MCF 10A (cell line): ENCODE results near the gene IL20RA. TPM values are rescaled to one million over a fixed set of nuclear protein-coding genes. Genes with fewer than 3 reads are reported as not detected.

Experiments used
- BruUV-seq: library from RNA; stranded (reverse); fragments of 400-500 nt; replicated peaks from 2 replicates; lab custom pipeline; 2021; lab: Mats Ljungman, UMichigan
- CTCF ChIA-PET: fragments of 300-600 bp; sonication (Branson Sonifier 250); formaldehyde crosslinking; extraction: SDS; loops from one replicate; lab custom pipeline; 2021; ENCODE audit warnings: antibody characterized with exemption, inconsistent platforms; lab: Yijun Ruan, JAX
- POLR2A ChIA-PET: fragments of 300-600, 350-650 bp; sonication (Branson Sonifier 250); formaldehyde crosslinking; extraction: SDS; loops from one replicate; lab custom pipeline; 2020; ENCODE audit warnings: antibody characterized with exemption, inconsistent platforms; lab: Yijun Ruan, JAX
- DNase-seq: peaks from one replicate; pipeline ENCODE4 v3.0.0-alpha.2; 2018; ENCODE audit not compliant: unreplicated experiment
- H3K27ac Mint-ChIP-seq: one replicate; pipeline ENCODE4 v1.8.0; 2022; ENCODE audit warnings: mild to moderate bottlenecking, low read depth, mixed read lengths; ENCODE audit not compliant: unreplicated experiment
- H3K27me3 Mint-ChIP-seq: one replicate; pipeline ENCODE4 v1.8.0; 2022; ENCODE audit warnings: mixed read lengths; ENCODE audit not compliant: insufficient read depth, unreplicated experiment
- H3K36me3 Mint-ChIP-seq: one replicate; pipeline ENCODE4 v1.8.0; 2022; ENCODE audit warnings: mild to moderate bottlenecking, moderate library complexity, mixed read lengths; ENCODE audit not compliant: insufficient read depth, unreplicated experiment
- H3K4me1 Mint-ChIP-seq: one replicate; pipeline ENCODE4 v1.8.0; 2022; ENCODE audit warnings: mixed read lengths; ENCODE audit not compliant: insufficient read depth, unreplicated experiment
- H3K4me3 Mint-ChIP-seq: one replicate; pipeline ENCODE4 v1.8.0; 2022; ENCODE audit warnings: mild to moderate bottlenecking, moderate library complexity, mixed read lengths; ENCODE audit not compliant: unreplicated experiment
- H3K9me3 Mint-ChIP-seq: one replicate; pipeline ENCODE4 v1.8.0; 2022; ENCODE audit warnings: mixed read lengths; ENCODE audit not compliant: unreplicated experiment
- CTCF ChIP-seq: fragments of 200-600 bp; IDR thresholded peaks from one replicate; pipeline ENCODE4 v1.8.0; 2022; ENCODE audit warnings: antibody characterized with exemption, mild to moderate bottlenecking; ENCODE audit not compliant: unreplicated experiment
- intact Hi-C: fragments of 100-400 bp; cut with micrococcal nuclease; formaldehyde crosslinking; loops from 2 replicates; pipeline ENCODE4 v1.14.1; 2022
- total RNA-seq: library from RNA; stranded (reverse); gene quantifications from 2 replicates; pipeline ENCODE4 v1.2.3, GENCODE V29; 2022

The IL20RA gene
- total RNA-seq, 1 experiment from 2014 or later = 0.23 TPM

- POLR2A ChIA-PET = interaction anchor here (0.9 to 5.1 kb wide), 6 partner anchors 9 to 44 kb away, joined by 3 to 55 read pairs (median 3); no protein-coding TSS in a partner anchor
- H3K27me3 Mint-ChIP-seq = no peaks in the 10 kb centered on the region
- intact Hi-C loops = no loop called here
Measured at GRCh38 chr6:136971609-136972008, 73.2 kb downstream of the IL20RA start.

GRCh38 chr6:136969930-136970329, 74.8 kb downstream of the IL20RA start:
- H3K36me3 Mint-ChIP-seq = no peaks in the 10 kb centered on the region
- BruUV-seq = no TSS peak
- H3K27ac Mint-ChIP-seq = peak overlapping the region; percentile 71
- intact Hi-C loops = loop anchor here (2.0 to 5.0 kb wide), 3 partner anchors 123 to 672 kb away; no protein-coding TSS in a partner anchor
- no peaks in the 10 kb centered on the region for H3K9me3 Mint-ChIP-seq
- H3K4me1 Mint-ChIP-seq = peaks cover 5% of the 10 kb centered on the region
- POLR2A ChIA-PET = interaction anchor here (0.6 to 5.1 kb wide), 4 partner anchors 13 to 43 kb away, joined by 3 to 55 read pairs (median 6); no protein-coding TSS in a partner anchor
- DNase-seq = peak; percentile 87
- no peak overlapping the region for H3K4me3 Mint-ChIP-seq
- TF ChIP-seq CTCF = no peak
- no peaks in the 10 kb centered on the region for H3K27me3 Mint-ChIP-seq
- CTCF ChIA-PET = interaction anchor here (1.8 to 5.4 kb wide), 2 partner anchors 11 to 45 kb away, joined by 8 to 57 read pairs; no protein-coding TSS in a partner anchor

More at GRCh38 chr6:136971609-136972008, 73.2 kb downstream of the IL20RA start:
- Mint-ChIP-seq H3K36me3 (no peaks in the 10 kb centered on the region), H3K27ac (no peak overlapping the region), H3K4me3 (no peak overlapping the region), H3K4me1 (peaks cover 5% of the 10 kb centered on the region), H3K9me3 (no peaks in the 10 kb centered on the region)
- TF ChIP-seq CTCF = no peak
- DNase-seq = no peak
- CTCF ChIA-PET = interaction anchor here (0.8 to 5.4 kb wide), 6 partner anchors 9 to 179 kb away, joined by 3 to 57 read pairs (median 4); partner anchors contain the start of gene MAP3K5
- no TSS peak for BruUV-seq

- Mint-ChIP-seq H3K4me3 (no peak overlapping the region), H3K27ac (peak overlapping the region; percentile 71), H3K4me1 (peaks cover 5% of the 10 kb centered on the region), H3K36me3 (no peaks in the 10 kb centered on the region), H3K9me3 (no peaks in the 10 kb centered on the region), H3K27me3 (no peaks in the 10 kb centered on the region)
- POLR2A ChIA-PET = interaction anchor here (0.6 to 5.1 kb wide), 5 partner anchors 14 to 44 kb away, joined by 3 to 55 read pairs (median 3); no protein-coding TSS in a partner anchor
- no peak for TF ChIP-seq CTCF
- BruUV-seq = no TSS peak
- peak; percentile 77 for DNase-seq
- CTCF ChIA-PET = interaction anchor here (1.0 to 5.4 kb wide), 5 partner anchors 11 to 89 kb away, joined by 3 to 57 read pairs (median 3); no protein-coding TSS in a partner anchor
- intact Hi-C loops = loop anchor here (2.0 to 5.0 kb wide), 3 partner anchors 123 to 673 kb away; no protein-coding TSS in a partner anchor
Measured at GRCh38 chr6:136969433-136969832, 75.3 kb downstream of the IL20RA start.

- BruUV-seq = no TSS peak
- intact Hi-C loops = loop anchor here (1.0 to 5.0 kb wide), 4 partner anchors 45 to 673 kb away; no protein-coding TSS in a partner anchor
- peak overlapping the region; percentile 71 for H3K27ac Mint-ChIP-seq
Measured at GRCh38 chr6:136968837-136969236, 75.9 kb downstream of the IL20RA start.

More at GRCh38 chr6:136968837-136969236, 75.9 kb downstream of the IL20RA start:
- Mint-ChIP-seq H3K4me3 (no peak overlapping the region), H3K27me3 (no peaks in the 10 kb centered on the region), H3K9me3 (no peaks in the 10 kb centered on the region), H3K36me3 (no peaks in the 10 kb centered on the region), H3K4me1 (peaks cover 5% of the 10 kb centered on the region)
- no peak for TF ChIP-seq CTCF
- no peak for DNase-seq
- ChIA-PET POLR2A (interaction anchor here (0.6 to 5.1 kb wide), 6 partner anchors 12 to 719 kb away, joined by 3 to 55 read pairs (median 4); no protein-coding TSS in a partner anchor), CTCF (interaction anchor here (0.5 to 5.4 kb wide), 19 partner anchors 12 to 673 kb away, joined by 3 to 57 read pairs (median 3); no protein-coding TSS in a partner anchor)
